Gastroesophageal sphincter (tissue), 4 donors: ENCODE results near the gene KIFC3. TPM values are rescaled to one million over a fixed set of nuclear protein-coding genes. Genes with fewer than 3 reads are reported as not detected.

ENCODE experiments used
- ATAC-seq: fragments of 150-250 bp; one replicate; pipeline ENCODE4 v1.9.1; 2016; ENCODE audit warnings: mild to moderate bottlenecking, moderate library complexity
- H3K27ac ChIP-seq, 4 donors: fragments of 200-600 bp; sonication (generic) in 3 of 4; 1 replicate in 3 of 4; 2 replicates in 1 of 4; pipeline ENCODE4 v1.5.1; 2016 to 2019
- H3K27me3 ChIP-seq: fragments of 200-600 bp; sonication (generic); one replicate; pipeline ENCODE4 v1.5.1; 2019
- H3K36me3 ChIP-seq, 2 donors: fragments of 200-600 bp; sonication (generic); one replicate each; pipeline ENCODE4 v1.5.1; 2019; ENCODE audit warnings: control low read depth in 1 of 2
- H3K4me1 ChIP-seq, 3 donors: fragments of 200-600 bp; sonication (generic); 1 replicate in 2 of 3; 2 replicates in 1 of 3; pipeline ENCODE4 v1.5.1; 2016 to 2019; ENCODE audit warnings: control low read depth in 2 of 3
- H3K4me3 ChIP-seq, 2 donors: fragments of 200-600 bp; sonication (generic); one replicate each; pipeline ENCODE4 v1.5.1; 2019; ENCODE audit warnings: mild to moderate bottlenecking in 1 of 2, moderate library complexity in 1 of 2
- H3K9me3 ChIP-seq, 3 donors: fragments of 200-600 bp; sonication (generic); one replicate each; pipeline ENCODE4 v1.5.1; 2017 to 2019; ENCODE audit warnings: control low read depth in 2 of 3
- CTCF ChIP-seq, 4 experiments: fragments of 200-600 bp in 2 of 4; fragments of 450-650 bp in 2 of 4; sonication (generic) in 1 of 4; IDR thresholded peaks; one replicate each; pipeline ENCODE4 v1.5.1; 2017 to 2019; ENCODE audit warnings: antibody characterized with exemption in 4 of 4, mild to moderate bottlenecking in 2 of 4, moderate library complexity in 2 of 4
- EP300 ChIP-seq: sonication (generic); formaldehyde crosslinking; IDR thresholded peaks from one replicate; pipeline ENCODE4 v1.6.1; 2017; ENCODE audit warnings: antibody characterized with exemption, mild to moderate bottlenecking
- POLR2A ChIP-seq, 2 donors: fragments of 450-650 bp; IDR thresholded peaks; one replicate each; pipeline ENCODE4 v1.6.1; 2017; ENCODE audit warnings: antibody characterized with exemption in 2 of 2, mild to moderate bottlenecking in 2 of 2, moderate library complexity in 1 of 2
- POLR2AphosphoS5 ChIP-seq: sonication (generic); formaldehyde crosslinking; IDR thresholded peaks from one replicate; pipeline ENCODE4 v1.6.1; 2017; ENCODE audit warnings: antibody characterized with exemption
- WGBS, 2 donors: methylation state at CpG; one replicate each; pipeline ENCODE4 v1.1.5; 2018; ENCODE audit warnings: low coverage in 1 of 2; 5-methylcytosine and 5-hydroxymethylcytosine counted together
- total RNA-seq, 4 donors: library from RNA; depleted of rRNA; stranded (reverse); fragments of >200 nt; gene quantifications; one replicate each; pipeline ENCODE4 v1.1.0, GENCODE V29; 2016

Gene KIFC3
- total RNA-seq, 4 donors from 2014 or later = 17.4 to 78.4 (median 36.2) TPM

DNA sequence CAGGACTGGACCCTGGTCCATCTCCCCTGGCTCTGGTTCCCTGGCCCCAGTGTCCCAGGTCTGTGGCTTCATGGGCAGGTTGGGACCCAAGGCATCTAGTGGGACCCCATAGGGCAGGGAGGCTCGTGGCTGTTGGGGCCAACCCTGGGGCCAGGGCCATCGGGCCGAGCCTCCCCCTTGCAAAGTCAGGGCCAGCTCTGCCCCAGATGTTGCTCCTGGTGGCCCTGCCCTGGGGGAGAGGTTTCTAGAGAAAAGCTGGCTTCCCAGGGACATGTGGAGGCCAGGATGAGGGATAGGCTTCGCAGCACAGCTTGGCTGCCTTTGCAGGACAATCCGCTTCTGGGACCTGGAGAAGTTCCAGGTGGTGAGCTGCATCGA is 50.1 kb downstream of the KIFC3 start:
- 73% methylated on average over 3 of the region's 6 CpGs; no CpG with 5 or more reads in 1 of the 2 donors for WGBS, 2 donors
- no peaks in the 10 kb centered on the region for H3K9me3 ChIP-seq
- H3K4me3 ChIP-seq = no peak overlapping the region
- no peak for ATAC-seq
- H3K27ac ChIP-seq = no peak overlapping the region
- TF ChIP-seq EP300 (no peak), POLR2AphosphoS5 (no peak), CTCF (IDR thresholded peaks at IDR 0.05) (no peak), POLR2A (IDR thresholded peaks at IDR 0.05) (no peak)
- H3K4me1 ChIP-seq = peaks cover 0 to 4% (median 0%) of the 10 kb centered on the region in 3 donors
- H3K36me3 ChIP-seq = peaks cover 0 to 87% of the 10 kb centered on the region in 2 donors
- H3K27me3 ChIP-seq = no peaks in the 10 kb centered on the region

- Histone ChIP-seq H3K27me3 (no peaks in the 10 kb centered on the region), H3K4me1 (no peaks in the 10 kb centered on the region), H3K27ac (no peak overlapping the region), H3K9me3 (no peaks in the 10 kb centered on the region), H3K4me3 (no peak overlapping the region), H3K36me3 (peaks cover 0 to 90% of the 10 kb centered on the region in 2 donors)
- TF ChIP-seq POLR2AphosphoS5 = no peak
- WGBS, 2 donors = 80 to 100% methylated on average over 4 to 6 of the region's 26 CpGs
- ATAC-seq = no peak
Observed at GRCh38 chr16:57751539-57752202, 50.6 kb downstream of the KIFC3 start.

- ATAC-seq = no peak
- no peaks in the 10 kb centered on the region for H3K27me3 ChIP-seq
- no peak overlapping the region for H3K4me3 ChIP-seq
- H3K4me1 ChIP-seq = no peaks in the 10 kb centered on the region
- H3K9me3 ChIP-seq = no peaks in the 10 kb centered on the region
- no peak overlapping the region for H3K27ac ChIP-seq
- TF ChIP-seq EP300 = no peak
- TF ChIP-seq POLR2A (IDR thresholded peaks at IDR 0.05) = no peak
- no peak for TF ChIP-seq POLR2AphosphoS5
- TF ChIP-seq CTCF (IDR thresholded peaks at IDR 0.05) = no peak
- peaks cover 0 to 88% of the 10 kb centered on the region in 2 donors for H3K36me3 ChIP-seq
- 93% methylated on average over 3 of the region's 24 CpGs; no CpG with 5 or more reads in 1 of the 2 donors for WGBS, 2 donors
Observed at GRCh38 chr16:57750796-57751538, 51.3 kb downstream of the KIFC3 start.

DNA sequence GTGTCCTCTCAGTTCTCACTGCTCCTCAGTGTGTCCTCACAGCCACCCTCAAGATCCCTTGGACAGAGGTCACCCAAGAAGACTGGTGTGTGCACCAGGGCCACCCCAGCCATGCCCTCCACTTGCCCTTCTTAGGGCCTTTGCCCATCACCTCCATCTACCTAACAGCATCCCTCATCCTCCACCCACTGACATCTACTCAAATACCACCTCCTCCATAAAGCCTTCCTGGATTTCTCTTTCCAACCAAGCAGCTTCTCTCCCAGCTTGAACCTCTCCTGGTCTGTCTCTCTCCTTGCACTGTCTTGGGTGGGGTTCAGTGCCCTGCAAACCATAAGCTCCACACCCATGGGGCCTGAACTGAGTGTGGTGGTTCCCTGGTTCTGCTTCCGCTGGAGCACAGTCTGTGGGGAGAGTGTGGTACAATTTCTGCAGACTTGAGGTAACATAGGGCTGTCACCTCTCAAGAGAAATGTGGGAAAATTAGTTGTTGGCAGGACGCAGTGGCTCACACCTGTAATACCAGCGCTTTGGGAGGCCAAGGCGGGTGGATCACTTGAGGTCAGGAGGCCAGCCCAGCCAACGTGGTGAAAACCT is 52.3 kb downstream of the KIFC3 start:
- 82 to 100% methylated on average over 1 to 5 of the region's 5 CpGs for WGBS, 2 donors
- TF ChIP-seq POLR2A (IDR thresholded peaks at IDR 0.05) (no peak), CTCF (IDR thresholded peaks at IDR 0.05) (no peak), EP300 (no peak), POLR2AphosphoS5 (no peak)
- H3K27ac ChIP-seq = no peak overlapping the region
- H3K36me3 ChIP-seq = peaks cover 0 to 85% of the 10 kb centered on the region in 2 donors
- no peaks in the 10 kb centered on the region for H3K4me1 ChIP-seq
- H3K27me3 ChIP-seq = no peaks in the 10 kb centered on the region
- no peak for ATAC-seq
- no peaks in the 10 kb centered on the region for H3K9me3 ChIP-seq
- H3K4me3 ChIP-seq = no peak overlapping the region

DNA sequence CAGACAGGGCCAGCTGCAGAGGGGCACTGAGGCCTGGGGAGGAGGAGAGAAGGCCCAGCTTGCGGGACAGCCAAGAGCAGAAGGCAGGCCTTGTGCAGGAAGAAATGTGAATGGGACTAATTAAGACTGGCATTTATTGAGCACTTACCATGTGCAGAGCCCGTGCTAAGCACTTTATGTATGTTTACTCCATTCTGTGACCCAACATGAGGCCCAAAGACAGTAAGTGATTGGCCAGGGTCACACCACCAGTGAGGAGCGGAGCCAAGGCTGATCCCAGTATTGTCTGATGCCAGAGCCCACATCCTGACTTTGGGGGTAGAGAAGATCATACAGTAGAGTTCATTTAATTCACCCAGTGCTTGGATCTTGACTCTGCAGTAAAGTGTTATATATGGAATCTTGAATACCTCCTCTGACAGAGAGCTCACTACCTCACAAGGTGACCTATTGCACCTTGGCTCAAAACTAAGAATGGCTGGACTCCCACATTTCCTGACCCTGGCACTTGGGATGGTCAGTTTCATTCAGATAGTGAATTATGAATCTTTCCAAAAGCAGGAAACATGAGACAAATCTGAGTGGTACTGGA is 53.1 kb downstream of the KIFC3 start:
- Histone ChIP-seq H3K4me1 (no peaks in the 10 kb centered on the region), H3K9me3 (no peaks in the 10 kb centered on the region), H3K27me3 (no peaks in the 10 kb centered on the region), H3K36me3 (peaks cover 0 to 88% of the 10 kb centered on the region in 2 donors), H3K27ac (no peak overlapping the region), H3K4me3 (no peak overlapping the region)
- TF ChIP-seq POLR2AphosphoS5 = no peak
- no peak for TF ChIP-seq CTCF (IDR thresholded peaks at IDR 0.05)
- TF ChIP-seq POLR2A (IDR thresholded peaks at IDR 0.05) = no peak
- TF ChIP-seq EP300 = no peak
- no peak for ATAC-seq
- WGBS, 2 donors = 86 to 90% methylated on average over 2 of the region's 3 CpGs
